HG02973 (cell line): ENCODE data around the gene LYZL1.
"Not testable (repeated sequence)": the region's sequence is repeated elsewhere in the genome, so short reads cannot be mapped to it uniquely, and the experiment has no call there.

Source experiments
- ATAC-seq: cut with Tn5 transposase; IDR thresholded peaks from one replicate; pipeline ENCODE4 v1.9.1; 2021; ENCODE audit warnings: moderate library complexity; ENCODE audit not compliant: unreplicated experiment

LYZL1 gene

GRCh38 chr10:29288906-29289305 is at the start of gene LYZL1:
TSS of gene LYZL1 (plus strand) at chr10:29289070. CDS start at chr10:29291868, 2,798 bp downstream.
- ATAC-seq: not testable (repeated sequence)

- ATAC-seq: no peak
These were observed 49.0 kb upstream of the LYZL1 start for GRCh38 chr10:29239569-29240472.

GRCh38 chr10:29240986-29241660 is 47.7 kb upstream of the LYZL1 start:
- no peak for ATAC-seq

GRCh38 chr10:29241925-29242324 is 46.9 kb upstream of the LYZL1 start:
- no peak for ATAC-seq

DNA sequence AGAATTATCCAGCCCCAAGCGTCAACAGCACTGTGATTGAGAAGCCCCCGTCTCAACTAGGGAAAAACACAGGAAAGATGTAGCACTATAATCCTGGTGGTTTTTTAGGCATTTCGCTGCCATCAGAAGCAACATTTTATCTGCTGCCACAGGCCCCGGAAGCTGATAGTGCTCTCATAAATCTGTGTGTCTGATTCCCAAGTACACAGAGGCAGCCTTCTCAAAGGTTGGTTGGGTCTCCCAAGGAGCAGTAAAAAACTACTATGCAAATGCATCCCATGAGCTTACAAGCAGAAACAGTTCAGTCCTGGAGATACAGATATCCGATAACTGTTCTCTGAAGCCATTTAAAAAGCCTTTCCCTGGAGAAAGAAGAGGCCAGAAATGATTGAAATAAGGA is 45.8 kb upstream of the LYZL1 start:
- ATAC-seq: no peak

DNA sequence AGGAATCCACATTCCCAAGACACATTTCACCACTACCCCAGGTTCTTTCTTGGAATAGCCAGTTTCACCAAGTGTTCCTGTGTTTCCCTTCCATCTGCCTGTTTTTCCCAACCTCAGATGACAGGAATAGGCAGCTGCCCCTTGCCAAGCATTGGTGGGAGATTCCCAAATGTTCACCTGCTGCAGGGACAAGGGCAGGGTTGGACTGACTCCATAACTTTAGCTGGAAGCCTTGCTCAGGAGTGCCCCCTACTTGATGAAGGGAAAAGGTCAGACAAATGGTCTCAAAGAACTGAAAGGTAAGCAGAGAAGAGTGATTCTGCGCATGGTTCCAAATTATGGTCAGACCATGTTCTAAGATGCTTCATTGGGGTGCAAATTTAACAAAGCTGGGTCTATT is 45.1 kb upstream of the LYZL1 start:
- no peak for ATAC-seq

- ATAC-seq: no peak
These were observed 43.9 kb upstream of the LYZL1 start for GRCh38 chr10:29244978-29245377.

DNA sequence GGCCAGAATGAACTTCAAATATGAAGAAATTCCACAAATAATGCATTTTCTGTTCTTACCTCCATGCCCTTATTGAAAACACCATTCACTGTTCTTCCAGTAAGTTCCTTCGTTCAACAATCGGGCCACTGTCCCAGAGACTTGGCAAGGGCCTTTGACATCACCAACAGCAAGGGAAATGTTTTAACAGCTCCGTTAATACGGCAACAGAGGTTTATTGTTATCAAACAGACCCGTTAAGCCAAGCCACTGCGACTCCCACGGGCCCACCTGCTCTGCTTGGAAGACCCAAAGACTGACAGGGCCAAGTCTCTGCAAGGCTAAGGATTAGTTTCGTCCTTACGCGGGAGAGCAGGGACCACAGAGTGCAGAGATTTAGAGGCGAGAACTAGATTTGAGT is 43.4 kb upstream of the LYZL1 start:
- no peak for ATAC-seq

GRCh38 chr10:29246449-29246848 is 42.4 kb upstream of the LYZL1 start:
- ATAC-seq: no peak

DNA sequence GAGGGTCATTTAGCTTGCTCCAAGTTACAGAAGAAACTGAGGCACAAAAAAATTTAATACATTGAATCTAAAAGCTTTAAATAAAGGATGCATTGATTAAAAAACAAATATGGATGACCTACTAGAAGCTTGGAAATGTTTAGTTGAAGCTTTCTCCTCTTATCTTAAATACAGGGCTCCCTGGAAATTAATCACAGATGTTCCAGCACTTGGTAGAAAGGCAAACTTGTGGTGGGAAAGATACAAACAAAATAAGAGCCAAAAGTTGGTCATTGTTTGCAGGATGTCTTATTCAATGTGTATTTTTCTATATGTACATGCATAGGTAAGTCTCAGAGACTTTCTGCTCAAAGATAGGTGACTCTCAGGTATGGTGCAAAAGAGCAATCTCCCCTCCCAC is 40.7 kb upstream of the LYZL1 start:
- no peak for ATAC-seq

DNA sequence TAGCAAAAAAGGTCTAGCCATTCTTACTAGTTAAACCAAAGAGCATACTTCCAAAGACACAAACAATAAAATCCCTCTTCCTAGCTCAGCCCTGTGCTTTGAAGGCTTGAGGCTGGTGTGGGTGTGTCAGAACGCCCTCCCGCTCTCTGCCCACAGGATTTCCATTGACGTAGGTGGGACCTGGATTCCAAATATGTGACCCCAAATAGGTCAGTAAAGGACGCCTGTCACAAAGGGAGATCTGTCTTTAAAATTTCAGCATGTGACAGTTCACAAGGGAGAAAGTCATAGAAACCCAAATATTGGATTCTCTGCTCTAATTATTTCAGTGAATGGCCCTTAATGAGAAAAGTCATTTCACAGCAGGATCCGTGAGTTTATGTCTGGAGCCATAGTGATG is 39.9 kb upstream of the LYZL1 start:
- ATAC-seq: no peak

DNA sequence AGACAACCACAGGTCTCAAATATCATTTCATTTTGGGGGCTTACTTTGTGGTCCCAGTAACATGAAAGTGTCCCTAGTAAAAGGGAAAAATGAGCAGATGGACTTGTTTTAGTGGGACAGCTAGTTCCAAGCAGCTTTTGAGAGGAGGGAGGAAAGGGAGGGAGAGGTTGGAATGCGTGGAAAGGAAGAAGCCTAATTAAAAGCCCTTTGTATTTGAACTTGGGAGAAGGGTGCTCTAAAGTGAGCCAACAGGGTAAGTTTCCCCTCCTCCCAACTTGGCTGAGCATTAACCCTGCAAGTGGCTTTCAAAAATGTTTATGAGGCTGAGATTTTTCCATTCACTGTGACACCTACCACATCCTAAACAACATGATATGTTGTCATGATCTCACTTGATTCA is 38.8 kb upstream of the LYZL1 start:
- no peak for ATAC-seq

DNA sequence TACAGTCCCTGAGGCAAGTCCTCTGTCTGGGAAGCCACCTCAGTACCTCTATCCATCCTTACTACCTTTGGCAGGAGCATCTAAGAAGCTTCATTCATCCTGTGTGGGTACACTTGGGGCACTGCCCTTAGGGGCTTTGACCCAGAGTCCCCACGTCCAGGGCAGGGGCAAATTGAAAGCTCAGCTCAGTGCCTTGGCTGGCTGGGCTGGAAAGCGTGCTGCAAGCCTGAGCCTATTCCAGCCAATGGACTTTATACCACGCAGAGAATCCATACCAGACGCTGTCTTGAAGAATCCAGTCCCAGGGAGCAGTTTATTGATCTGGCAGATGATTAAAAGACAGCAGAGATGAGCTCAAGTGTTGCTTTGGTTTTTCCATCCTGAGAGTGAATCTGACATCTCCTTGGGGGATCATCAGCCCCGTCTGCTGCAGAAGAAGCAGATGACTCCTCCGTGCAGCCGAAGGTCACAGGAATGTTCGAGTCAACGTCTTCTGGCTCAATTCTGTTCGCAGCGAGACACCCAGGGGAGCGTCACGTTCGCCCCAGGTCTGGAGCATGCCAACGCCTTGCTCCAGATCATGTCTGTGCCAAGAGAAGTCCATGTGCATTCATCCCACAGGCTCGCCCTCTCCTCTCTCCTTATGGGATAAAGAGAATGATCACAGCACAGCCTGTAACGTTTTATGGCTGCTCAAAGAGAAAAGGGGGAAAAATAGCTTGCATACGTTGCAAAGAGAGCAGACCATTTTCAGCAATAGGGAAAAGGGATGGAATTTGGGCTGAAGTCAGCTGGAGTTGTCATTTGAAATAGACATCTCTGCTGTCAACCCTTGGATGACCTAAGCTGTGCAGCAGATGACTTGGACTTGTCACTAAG is 35.8 kb upstream of the LYZL1 start:
- no peak for ATAC-seq

GRCh38 chr10:29253690-29254029 is 35.2 kb upstream of the LYZL1 start:
- no peak for ATAC-seq

DNA sequence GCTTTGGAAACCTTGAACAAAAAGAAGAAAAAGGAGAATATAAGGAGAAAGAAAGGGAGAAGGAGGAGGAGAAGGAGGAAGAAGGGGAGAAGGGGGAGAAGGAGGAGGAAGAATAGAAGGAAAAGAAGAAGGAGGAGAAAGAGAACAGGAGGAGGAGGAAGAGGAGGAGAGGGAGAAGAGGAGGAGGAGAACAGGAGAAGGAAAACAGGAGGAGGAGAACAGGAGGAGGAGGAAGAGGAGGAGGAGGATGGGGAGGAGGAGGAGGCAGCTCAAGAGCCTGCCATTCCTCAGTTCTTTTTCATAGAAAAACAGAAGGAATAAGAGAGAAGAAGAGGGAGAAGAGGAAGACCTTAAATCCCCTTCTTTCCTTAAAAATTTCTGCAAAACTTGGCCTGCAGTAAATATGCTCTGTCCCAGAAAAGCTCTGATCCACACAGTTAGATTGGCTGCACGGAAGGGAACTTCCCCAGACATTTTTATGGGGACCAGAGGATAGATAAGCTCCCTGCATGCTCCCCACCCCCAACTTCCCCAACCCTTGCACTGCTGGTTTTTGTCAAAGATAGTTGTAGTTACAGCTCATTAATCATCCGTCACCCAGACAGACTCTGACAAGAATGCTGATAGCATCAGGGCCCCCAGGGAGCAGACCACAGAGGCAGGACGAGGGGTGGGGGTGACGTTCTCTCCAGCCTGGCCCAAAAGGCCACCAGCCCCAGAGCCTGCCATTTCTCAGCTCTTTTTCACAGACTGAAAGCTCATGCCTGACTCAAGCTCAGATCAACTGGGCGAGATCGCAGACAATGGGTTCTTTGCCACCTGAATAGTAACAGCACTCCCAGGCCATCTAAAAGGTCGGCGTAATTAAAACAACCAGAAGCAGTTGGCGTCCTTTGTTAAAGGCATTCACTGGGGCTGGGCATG is 34.5 kb upstream of the LYZL1 start:
- no peak for ATAC-seq

GRCh38 chr10:29255104-29255503 is 33.8 kb upstream of the LYZL1 start:
- no peak for ATAC-seq

- ATAC-seq: no peak
These were observed 32.9 kb upstream of the LYZL1 start for GRCh38 chr10:29256019-29256418.

DNA sequence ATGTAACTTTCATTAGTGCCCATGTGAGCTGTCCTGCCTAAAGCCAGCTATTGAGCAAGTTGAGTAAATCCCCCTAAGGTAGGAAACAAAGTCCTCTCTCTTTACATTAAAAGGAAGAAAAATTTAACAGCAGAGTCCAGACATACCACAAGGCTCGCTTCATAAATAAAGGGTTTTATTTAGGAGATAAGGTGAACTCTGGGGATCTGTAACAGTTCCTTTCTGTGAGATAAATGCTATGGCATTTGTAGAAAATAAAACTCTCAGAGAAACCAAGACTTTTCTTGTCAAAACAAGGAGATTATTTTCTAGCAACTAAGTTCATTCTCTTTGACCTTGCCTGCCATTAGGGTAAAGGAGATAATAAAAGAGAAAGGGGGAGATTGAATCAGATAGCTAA is 32.3 kb upstream of the LYZL1 start:
- ATAC-seq: no peak

GRCh38 chr10:29257106-29257783 is 31.6 kb upstream of the LYZL1 start:
- no peak for ATAC-seq

DNA sequence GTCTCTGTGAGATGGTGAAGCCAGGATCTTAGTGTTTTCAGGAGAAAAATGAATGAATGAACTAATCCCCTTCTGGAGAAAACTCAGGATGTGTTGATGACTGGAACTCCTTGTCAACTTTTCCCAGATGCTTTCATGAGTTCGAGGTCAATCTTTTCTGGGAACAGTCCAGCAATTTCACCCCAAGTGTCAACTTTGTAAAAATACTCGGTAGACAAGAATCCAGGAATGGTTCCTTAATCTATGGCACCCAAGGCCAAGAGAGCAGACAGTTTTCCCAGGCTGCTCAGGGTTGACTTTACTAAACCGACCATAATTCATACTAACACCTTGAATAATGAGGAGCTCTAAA is 31.1 kb upstream of the LYZL1 start:
- ATAC-seq: no peak
